HG03457 (cell line): ENCODE measurements around the gene MGMT.

Source experiments
- ATAC-seq: cut with Tn5 transposase; IDR thresholded peaks from one replicate; pipeline ENCODE4 v1.9.1; 2021; ENCODE audit warnings: moderate number of reproducible peaks; ENCODE audit not compliant: unreplicated experiment

The MGMT gene

DNA sequence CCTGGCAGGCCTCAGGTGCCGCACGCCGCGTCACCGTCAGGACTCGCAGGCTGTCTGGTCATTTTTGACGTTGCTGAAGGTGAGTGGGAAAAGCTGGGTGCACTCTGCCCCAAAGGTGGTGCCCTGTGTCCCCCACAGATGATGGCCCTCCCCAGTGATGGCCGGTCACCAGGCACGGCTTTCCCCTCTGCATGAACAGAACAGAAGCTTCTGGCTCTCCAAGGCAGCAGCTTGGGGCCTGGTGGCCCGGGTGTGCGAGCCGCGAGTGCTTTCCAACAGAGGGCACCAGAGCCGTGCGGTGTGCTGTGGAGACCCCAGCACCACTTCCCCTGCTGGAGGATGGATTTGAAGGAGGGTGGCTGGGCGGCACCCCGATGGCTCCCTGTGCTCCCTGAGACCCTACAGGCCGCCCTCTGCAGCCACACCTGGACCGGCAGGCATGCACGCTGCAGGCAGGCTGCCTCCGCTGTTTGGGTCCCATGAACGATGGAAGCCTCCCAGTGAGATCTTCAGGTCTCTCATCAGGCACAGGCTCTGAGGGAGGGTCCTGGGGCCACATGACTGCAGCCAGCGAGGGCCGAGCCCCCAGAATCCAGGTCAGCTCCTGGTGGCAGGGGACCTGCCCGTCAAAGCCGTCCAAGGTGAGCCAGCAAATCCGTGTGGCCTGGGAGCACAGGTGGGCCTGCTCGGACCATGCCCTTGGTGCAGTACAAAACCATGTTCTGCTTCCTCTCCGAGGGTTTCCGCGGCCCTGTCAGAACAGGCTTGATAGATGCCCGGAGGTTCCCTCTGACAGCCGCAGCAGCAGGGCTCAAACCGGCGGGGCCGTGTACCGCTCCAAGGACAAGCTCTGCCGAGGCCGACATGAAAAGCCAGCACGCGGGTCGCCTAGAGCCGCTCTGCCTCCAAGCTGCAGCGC is 301.7 kb downstream of the MGMT start:
- no peak for ATAC-seq

DNA sequence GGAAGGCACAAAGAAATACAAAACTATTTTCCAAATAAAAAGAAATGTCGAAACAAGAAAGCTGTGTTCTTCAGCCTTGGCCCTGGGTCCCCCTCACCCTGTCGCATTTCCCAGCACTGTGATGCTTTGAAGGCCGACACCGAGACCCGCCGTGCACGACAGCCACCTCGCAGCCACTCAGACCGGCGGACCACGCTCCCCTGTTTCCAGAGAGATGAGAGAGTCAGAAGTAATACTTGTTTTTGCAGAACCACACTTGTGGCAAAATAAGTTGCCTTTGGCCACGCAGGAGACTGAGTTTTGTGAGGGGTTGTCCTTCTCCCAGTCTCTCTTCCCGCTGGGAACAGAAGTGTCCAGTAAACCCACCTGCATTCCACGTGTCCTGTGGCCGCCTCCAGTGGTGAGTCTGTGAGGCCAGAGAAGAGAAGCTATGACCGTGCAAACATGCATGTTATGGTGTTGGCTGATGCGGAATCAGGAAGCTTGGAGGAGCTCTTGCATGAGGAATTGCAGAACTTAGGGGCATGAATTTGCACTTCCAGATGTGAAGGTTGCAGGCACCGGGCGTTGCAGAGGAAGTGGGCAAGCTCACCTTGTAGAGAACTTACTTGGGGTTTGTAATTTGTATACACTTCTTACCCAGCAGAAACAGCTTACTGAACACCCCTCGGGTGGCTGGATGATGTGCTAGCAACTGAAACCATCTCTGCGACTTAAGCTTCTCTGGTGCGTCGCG is 302.5 kb downstream of the MGMT start:
- no peak for ATAC-seq

DNA sequence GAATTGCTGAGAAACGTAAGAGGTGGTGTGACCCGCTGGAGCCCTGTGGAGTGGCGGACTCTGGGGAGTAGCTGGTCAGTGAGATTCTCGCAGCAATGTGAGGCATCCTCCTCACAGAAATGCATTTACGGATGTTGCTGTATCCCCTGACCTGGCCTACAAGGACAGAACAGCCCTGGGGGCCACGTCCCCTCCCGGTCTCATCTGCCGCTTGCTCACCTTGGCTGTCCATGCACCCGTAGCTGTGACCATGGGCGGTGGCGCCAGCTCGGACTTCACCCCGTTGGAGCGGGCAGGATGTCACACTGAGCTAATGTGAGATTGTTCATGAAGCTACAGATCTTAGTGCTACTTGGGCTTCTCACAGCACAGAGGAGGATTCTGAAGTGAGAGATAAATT is 303.2 kb downstream of the MGMT start:
- ATAC-seq: no peak

DNA sequence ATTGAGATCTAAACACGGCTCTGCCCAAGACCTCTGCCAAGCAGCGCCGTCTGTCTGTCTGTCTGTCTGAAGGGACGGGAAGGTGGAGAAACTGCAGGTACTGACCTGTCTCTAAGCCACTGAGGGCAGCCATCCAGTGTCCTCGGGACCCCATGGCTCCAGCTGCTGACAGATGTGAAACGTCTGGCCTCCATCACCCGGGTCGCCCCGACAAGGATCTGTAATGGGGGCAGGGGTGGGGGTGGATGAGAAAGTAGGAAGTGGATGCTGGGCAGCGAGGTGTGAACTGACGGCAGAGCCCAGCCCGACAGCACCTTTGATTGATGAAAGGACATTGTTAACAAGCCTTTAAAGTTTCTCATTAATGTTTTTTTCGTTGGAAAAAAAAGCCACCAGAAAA is 304.0 kb downstream of the MGMT start:
- ATAC-seq: no peak

DNA sequence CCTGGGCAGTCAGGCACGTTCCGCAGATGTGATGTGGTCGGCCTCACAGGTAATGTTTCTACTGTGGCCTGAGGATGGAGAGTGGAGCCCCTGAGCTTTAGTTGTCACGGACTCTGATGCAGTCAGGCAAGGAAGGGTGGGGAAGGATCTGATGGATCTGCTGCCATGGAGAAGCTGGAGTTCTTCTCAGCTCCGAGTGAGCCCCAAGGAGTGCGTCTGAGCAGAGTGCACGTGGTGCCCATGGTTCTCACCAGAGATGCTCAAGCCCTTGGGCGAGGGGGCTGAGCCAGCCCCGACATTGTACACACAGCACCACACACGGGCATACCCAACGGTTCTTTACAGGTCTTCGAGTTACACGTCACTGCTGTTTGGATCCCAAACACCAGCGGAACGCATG is 304.5 kb downstream of the MGMT start:
- no peak for ATAC-seq

DNA sequence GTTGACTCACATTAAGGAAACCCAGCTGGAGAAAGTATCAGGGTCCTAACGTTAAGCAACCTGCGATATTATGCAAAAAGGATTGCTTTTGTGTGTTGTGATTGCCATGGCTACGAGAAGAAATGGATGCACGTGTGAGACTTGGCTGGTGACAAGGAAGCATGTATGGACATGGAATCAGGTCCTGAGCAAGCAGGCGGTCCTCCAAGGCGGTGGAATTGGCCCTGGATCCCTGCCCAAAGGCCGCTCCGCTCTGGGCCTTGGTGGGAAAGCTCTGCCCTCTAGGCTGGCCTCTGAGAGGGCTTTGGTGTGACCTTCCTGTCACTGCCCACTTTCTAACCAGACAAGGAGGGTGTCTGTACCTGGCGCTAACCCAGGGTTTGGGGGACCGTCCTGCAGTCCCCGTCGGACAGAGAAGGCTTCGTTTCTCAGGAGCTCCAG is 305.0 kb downstream of the MGMT start:
- ATAC-seq: no peak

DNA sequence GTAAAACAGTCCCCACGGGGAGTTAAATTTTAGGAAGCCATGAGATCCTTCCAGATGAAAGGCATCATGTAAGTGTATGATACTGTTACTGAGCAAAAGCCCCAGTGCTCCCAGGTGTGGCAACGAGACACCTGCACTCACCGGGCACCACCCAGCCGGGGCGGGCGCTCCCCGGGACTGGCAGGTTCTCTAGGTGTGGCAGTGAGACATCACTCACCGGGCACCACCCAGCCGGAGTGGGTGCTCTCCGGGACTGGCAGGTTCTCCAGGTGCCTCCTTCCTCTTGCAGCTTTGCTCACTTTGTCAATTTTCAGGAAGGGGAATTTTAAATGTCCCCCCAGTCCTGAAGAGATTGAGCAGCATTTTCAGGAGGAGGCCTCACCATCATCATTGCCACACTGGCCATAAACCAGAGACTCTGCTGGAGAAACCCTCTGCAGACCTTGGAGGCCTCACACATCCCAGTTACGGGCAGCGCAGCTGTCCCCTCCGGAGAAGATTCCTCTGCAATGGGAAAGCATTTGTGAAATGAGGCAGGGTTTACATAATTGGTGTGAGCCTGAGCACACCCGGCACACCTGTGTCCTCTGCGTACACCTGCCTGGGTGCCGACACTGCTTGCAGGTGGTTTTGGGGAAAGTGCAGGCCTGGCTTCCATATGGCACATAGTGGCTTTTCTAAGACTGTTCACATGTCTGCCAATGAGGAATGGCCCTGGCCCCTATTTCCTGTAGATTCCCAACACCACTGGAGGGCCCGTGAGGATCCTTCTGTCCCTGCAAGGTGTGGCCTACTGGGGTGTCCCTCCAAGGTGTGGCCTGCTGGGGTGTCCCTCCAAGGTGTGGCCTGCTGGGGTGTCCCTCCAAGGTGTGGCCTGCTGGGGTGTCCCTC is 305.7 kb downstream of the MGMT start:
- no peak for ATAC-seq

DNA sequence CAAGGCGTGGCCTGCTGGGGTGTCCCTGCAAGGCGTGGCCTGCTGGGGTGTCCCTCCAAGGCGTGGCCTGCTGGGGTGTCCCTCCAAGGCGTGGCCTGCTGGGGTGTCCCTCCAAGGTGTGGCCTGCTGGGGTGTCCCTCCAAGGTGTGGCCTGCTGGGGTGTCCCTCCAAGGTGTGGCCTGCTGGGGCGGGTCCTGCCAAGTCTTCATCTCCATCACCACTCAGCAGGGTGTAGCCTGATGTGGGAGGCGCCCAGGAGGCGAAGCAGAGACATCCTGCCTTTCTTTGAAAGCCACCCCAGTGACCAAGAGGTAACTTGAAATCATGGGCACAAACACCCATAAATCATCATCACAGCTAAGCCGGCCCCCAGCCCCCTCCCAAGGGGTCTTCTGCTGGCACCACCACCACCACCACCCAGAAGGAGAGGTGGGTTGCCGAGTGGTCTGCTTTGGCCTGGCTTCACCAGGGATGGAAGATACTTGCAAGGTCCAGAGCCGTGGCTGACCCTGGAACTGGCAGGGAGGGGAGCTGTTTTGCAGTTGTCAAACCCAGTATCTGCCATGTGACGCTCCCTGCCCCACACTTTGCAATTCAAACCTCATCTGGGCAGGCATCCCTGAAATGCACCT is 306.4 kb downstream of the MGMT start:
- no peak for ATAC-seq

DNA sequence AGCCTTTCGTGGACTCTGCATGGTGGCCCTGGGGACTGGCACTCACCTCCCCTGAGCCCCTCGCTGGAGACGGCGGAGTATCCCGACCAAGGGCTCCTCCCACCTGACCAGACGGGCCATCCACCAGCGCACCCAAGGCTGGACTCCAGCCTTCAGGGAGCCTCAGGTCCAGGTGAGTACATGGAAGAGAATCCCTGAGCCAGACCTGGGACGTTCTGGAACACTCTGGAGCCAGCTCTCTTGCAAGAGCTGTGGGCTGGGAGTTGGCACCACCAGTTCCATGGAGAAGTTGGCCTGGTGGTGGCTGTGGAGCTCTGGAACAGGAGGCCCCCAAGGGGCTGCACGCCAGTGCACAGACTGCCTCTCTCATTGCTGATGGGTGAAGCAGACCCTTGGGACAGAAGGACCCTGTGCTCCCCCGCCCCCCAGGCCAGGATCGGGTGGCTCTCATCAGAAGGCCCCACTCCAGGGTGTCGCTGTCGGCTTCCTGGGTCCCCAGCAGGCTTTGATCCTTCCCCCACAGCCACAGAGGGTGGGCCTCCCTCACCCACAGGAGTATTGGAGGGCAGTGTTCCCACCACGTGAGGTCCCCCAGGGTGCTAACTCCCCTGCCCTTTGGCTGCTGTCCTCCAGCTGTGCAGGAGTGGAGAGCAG is 307.2 kb downstream of the MGMT start:
- ATAC-seq: no peak

DNA sequence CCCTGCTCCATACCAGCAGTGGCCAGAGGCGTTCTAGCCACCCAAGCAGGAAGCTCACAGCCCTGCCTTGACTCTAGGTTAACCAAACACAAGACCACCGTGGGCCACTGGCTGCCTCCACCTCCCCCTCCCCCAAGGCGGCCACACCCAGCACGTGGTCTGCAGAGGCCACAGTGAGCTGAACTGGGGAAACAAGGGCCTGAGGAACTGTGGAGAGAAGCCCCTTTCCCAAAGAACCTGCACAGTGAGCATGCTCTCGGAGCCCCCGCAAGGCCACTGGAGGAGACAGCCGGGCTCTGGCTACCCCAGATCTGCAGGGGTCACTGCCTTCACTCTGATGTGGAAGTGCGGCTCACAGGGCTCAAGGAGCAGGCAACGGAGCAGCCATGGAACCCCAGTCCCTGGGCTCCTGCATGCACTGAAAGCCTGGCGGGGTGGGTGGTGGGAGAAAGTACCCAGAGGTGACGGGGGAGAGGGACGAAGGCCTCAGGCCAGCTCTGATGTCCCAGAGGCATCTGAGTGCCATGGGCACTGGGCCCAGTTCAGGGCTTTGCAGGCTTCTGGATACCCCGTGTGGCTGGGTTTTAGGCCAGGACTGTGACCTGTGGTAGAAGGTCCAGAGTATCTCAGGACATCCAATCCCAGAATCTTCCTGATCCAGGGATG is 307.8 kb downstream of the MGMT start:
- ATAC-seq: no peak

DNA sequence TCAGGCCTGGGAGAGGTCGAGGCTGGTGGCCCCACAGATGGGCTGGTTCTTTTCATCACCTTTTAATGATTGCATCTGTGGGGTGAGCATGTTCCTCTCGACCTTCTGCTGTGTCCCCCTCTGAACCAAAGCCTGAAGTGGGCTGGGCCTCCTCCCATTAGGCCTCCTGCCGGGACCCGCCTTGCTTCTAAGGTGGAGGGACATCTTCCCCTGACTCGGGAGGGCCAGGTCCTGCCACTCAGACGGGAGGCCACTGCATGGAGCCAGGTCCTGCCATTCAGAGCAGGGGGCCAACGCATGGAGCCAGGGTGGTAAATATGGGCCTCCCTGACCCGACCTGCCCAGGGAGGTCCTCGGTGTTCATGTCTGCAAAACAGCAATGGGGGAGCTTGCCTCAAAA is 308.6 kb downstream of the MGMT start:
- no peak for ATAC-seq

DNA sequence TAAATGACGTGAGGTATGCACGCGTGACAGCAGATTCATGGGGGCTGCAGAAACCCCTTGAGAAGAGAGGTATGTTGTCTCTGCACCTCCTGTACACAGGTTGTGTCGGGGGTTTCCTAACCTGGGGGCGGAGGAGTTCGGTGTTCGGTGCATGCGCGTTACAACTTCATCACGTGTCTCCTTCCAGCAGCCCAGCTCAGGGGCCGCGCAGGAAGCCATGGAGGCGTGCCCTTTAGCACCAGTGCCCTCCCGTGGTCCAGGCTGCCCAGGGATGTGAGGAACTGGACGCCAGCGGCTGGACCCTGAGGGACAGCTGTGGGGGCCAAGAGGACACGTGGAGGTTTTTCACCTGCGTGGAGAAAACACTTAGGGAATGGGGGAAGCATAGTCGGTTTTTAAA is 310.6 kb downstream of the MGMT start:
- no peak for ATAC-seq

DNA sequence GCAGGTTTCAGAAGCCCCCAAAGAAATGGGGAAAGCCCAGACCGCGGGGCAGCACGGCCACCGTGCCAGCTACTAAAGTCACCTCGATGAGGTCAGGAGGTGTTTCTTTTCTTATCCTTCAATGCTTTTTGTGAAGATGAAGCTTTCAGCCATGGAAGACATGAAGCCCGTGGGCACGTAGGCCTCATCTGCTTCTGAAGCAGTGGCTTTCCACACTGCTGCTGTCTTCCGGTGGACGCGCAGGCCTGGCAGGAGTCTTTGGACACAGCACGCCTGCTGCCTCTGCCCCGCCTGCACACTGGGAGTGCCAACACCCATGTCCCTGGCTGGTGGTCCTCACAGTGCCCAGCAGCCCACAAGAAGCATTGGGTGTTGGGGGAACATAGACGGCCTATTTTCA is 311.5 kb downstream of the MGMT start:
- no peak for ATAC-seq

DNA sequence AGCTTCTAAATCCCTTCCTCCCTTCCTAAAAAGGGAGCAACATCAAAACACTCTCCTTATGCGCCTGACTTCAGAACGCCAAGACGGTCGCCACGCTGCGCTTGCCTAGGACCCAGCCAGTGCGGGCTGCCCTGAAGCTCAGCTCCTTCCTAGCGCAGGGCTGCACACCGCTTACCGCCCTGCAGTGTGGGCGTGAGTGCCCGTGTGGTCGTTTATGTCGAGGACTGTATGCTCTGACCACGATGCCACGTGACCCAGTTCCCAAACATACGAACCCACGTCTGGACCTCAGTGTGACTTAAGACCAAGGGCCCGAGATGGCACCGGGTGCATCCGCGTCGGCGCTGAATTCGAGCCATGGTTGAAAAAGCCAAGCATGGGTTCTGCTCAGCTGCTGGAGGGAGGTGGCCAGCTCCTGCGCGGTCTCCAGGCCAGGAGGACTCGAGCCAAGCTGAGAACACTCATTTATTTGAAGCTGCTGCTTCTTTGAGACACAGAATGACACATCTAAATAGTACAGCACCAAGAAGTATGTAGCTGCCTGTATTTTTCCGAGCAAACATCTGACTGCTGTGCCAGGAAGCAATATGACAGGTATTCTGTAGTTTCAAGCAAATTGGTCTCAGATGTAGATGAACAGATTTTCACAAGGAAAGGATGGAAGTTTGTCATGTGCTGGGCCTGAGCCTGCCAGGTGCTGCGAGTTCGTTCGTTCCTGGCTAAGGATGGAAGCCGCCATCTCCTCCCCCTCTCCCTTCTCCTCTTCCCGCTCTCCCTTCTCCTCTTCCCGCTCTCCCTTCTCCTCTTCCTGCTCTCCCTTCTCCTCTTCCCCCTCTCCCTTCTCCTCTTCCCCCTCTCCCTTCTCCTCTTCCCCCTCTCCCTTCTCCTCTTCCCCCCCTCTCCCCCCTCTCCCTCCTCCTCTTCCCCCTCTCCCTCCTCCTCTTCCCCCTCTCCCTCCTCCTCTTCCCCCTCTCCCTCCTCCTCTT is 312.4 kb downstream of the MGMT start:
- ATAC-seq: no peak

DNA sequence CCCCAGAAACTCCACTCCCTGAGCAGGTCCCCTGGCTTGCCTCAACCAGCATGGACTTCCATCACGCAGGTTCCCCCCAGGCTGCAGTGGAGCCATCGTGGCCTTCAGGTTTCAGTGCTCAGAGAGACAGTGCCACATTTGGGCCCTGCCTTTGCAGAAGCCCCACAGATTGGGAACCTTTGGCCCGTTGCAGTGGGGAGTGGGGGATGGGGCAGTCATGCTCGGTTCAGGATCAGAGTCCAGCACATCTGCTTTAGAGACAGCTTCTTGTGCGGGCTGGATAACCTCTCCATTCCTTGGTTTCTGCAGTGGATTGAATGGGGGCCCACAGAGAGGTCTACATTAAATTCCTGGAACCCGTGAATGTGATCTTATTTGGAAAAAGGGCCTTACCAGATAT is 313.2 kb downstream of the MGMT start:
- no peak for ATAC-seq

DNA sequence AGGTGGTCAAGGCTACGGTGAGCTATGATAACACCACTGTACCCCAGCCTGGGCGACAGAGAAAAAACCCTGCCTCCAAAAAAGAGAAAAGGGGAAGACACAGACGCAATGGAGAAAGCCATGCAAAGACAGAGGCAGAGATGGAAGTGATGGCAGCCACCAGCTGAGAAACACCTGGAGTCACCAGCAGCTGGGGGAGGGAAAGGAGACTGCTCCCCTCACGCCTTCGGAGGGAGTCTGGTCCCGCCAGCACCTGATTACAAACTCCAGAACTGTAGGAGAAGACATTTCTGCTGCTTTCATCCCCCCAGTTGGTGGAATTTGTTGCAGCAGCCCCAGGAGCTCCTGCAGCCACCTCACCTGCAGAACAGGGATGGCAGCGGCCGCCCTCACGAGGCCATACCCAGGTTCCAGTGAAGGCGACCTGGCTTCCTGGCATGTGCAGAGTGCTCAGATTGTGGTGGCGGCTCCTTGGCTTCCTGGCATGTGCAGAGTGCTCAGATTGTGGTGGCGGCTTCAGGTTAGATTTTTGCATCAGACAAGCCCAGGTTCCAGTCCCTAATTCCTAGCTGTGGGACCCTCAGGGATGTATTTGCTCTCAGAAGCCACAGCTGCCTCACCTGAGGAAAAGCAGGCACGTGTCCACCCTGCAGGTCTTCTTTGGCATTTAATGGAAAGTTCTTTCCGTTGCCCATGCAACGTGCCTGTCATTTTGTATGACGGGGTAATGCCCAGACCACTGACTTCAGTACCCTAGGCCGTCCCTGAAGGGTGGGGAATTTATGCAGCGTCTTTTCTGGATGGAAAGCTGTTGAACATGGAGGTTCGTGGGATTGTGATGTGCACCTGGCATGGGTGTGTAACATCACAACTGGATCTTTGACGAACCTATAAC is 314.1 kb downstream of the MGMT start:
- ATAC-seq: no peak

DNA sequence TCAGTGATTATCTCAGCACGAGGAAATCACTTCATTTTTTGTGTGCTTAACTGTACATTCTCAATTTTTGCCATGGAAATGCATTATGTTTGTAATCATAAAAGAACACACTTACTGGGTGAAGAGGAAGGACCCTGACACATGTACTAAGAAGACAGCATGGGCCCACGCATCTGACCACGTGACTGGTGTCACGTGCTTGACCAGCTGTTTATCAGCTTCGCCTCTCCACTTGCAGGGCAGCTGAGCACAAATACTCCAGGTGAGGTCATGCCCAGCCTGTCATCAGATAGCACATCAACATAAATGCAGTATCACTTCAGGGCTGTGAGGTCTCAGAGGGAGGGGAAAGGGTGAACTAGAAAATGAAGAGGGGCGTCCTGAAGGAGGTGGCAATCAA is 317.2 kb downstream of the MGMT start:
- no peak for ATAC-seq

DNA sequence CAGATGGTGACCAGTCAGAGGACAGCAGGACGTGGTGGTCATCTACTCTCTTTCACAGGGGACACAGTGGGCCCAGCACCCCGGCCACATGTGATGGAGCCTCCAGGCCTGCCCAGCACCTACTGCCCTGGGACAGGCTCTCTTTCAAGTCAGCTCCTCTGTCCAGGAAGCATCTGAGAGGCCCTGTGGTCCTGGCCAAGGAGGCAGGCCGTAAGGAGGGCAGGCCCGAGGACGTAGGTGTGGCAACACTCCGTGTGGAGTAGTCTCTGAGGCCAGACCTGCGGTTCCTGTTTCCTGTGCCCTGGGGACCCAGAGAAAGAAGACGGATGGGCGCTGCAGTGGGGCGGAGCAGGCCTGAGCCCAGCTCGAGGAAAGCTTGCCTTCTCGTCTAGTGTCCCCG is 317.9 kb downstream of the MGMT start:
- no peak for ATAC-seq
